Esophagus squamous epithelium (tissue), 5 donors: Measurements from ENCODE around the gene CTIF. TPM values are rescaled to one million over a fixed set of nuclear protein-coding genes. Genes with fewer than 3 reads are reported as not detected.

Source experiments
- DNase-seq: peaks from one replicate; lab custom pipeline; 2025; lab: John Stamatoyannopoulos, UW
- H3K27ac ChIP-seq, 4 donors: fragments of 200-600 bp; sonication (generic); one replicate each; pipeline ENCODE4 v1.5.1; 2016 to 2019; ENCODE audit warnings: mild to moderate bottlenecking in 1 of 4
- H3K27me3 ChIP-seq, 4 donors: fragments of 200-600 bp; sonication (generic); 1 replicate in 3 of 4; 2 replicates in 1 of 4; pipeline versions ENCODE4 v1.5.1 to v1.6.0; 2017 to 2021; ENCODE audit warnings: antibody characterized with exemption in 1 of 4
- H3K36me3 ChIP-seq, 3 donors: fragments of 200-600 bp; sonication (generic); one replicate each; pipeline ENCODE4 v1.5.1; 2016 to 2019
- H3K4me1 ChIP-seq, 3 donors: fragments of 200-600 bp; sonication (generic); one replicate each; pipeline ENCODE4 v1.5.1; 2017 to 2019
- H3K4me3 ChIP-seq, 4 donors: fragments of 200-600 bp; sonication (generic); 1 replicate in 3 of 4; 2 replicates in 1 of 4; pipeline ENCODE4 v1.5.1; 2016 to 2019; ENCODE audit warnings: mild to moderate bottlenecking in 2 of 4, moderate library complexity in 1 of 4
- H3K9me3 ChIP-seq, 3 donors: fragments of 200-600 bp; sonication (generic); one replicate each; pipeline ENCODE4 v1.5.1; 2016 to 2019
- POLR2A ChIP-seq, 4 donors: fragments of 450-650 bp; IDR thresholded peaks; one replicate each; pipeline ENCODE4 v1.6.1; 2017; ENCODE audit warnings: antibody characterized with exemption in 4 of 4, mild to moderate bottlenecking in 4 of 4, moderate library complexity in 3 of 4
- WGBS, 2 donors: methylation state at CpG; one replicate each; pipeline ENCODE4 v1.1.5; 2018; 5-methylcytosine and 5-hydroxymethylcytosine counted together
- intact Hi-C: fragments of 100-400 bp; cut with DNase I; formaldehyde crosslinking; loops from one replicate; pipeline ENCODE4 v1.15.0; 2022
- total RNA-seq, 4 donors: library from RNA; depleted of rRNA; stranded (reverse); fragments of >200 nt; gene quantifications; one replicate each; pipeline ENCODE4 v1.1.0, GENCODE V29; 2016
- TF ChIP-seq, protein P1 (sequence below), 6 experiments: fragments of 450-650 bp in 4 of 6; fragments of 200-600 bp in 2 of 6; sonication (generic) in 2 of 6; IDR thresholded peaks; one replicate each; pipeline ENCODE4 v1.5.1; 2016 to 2019; ENCODE audit warnings: antibody characterized with exemption in 6 of 6, mild to moderate bottlenecking in 4 of 6, moderate library complexity in 4 of 6
- donor health status: DM: yes; HTN: yes; CAD: no.

The CTIF gene
- total RNA-seq, 4 donors from 2014 or later: 4.7 to 24.2 (median 10.2) TPM

- Histone ChIP-seq H3K27ac (no peak overlapping the region), H3K4me1 (peaks cover 0 to 14% (median 0%) of the 10 kb centered on the region in 3 donors), H3K36me3 (no peaks in the 10 kb centered on the region), H3K27me3 (peaks cover 0 to 6% (median 0%) of the 10 kb centered on the region in 4 donors), H3K9me3 (no peaks in the 10 kb centered on the region), H3K4me3 (no peak overlapping the region)
- intact Hi-C loops: no loop called here
- DNase-seq: no peak
- 63 to 73% methylated on average over 1 of the region's 1 CpG for WGBS, 2 donors
- no peak for TF ChIP-seq POLR2A (IDR thresholded peaks at IDR 0.05)
- TF ChIP-seq, protein P1, sequence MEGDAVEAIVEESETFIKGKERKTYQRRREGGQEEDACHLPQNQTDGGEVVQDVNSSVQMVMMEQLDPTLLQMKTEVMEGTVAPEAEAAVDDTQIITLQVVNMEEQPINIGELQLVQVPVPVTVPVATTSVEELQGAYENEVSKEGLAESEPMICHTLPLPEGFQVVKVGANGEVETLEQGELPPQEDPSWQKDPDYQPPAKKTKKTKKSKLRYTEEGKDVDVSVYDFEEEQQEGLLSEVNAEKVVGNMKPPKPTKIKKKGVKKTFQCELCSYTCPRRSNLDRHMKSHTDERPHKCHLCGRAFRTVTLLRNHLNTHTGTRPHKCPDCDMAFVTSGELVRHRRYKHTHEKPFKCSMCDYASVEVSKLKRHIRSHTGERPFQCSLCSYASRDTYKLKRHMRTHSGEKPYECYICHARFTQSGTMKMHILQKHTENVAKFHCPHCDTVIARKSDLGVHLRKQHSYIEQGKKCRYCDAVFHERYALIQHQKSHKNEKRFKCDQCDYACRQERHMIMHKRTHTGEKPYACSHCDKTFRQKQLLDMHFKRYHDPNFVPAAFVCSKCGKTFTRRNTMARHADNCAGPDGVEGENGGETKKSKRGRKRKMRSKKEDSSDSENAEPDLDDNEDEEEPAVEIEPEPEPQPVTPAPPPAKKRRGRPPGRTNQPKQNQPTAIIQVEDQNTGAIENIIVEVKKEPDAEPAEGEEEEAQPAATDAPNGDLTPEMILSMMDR (IDR thresholded peaks at IDR 0.05): no peak
Measured at GRCh38 chr18:48531082-48531403, 7.8 kb upstream of the CTIF start.

DNA sequence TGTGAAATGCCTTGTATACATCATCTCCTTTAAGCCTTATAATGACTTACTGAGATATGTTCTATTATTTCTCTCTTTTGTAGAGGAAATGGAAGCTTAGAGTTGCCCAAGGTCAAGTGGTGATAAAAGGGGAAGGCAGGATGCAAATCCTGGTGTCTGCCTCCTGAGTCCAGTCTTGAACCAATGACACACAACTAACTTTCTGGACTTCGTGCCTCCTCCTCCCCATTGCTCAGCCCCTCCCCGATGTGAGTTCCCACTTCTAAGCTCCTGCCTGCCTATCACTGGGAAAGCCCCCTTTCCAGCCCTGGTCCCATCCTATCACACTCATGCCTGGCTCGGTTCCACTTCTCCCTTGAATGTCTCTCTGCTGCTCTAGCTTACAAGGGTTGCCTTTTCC, 6.9 kb upstream of the CTIF start:
- WGBS, 2 donors: 61 to 74% methylated on average over 3 of the region's 3 CpGs
- H3K36me3 ChIP-seq: no peaks in the 10 kb centered on the region
- DNase-seq: no peak
- H3K9me3 ChIP-seq: no peaks in the 10 kb centered on the region
- no peak overlapping the region for H3K4me3 ChIP-seq
- peaks cover 0 to 14% (median 0%) of the 10 kb centered on the region in 3 donors for H3K4me1 ChIP-seq
- no peak overlapping the region for H3K27ac ChIP-seq
- intact Hi-C loops: no loop called here
- TF ChIP-seq, protein P1 (IDR thresholded peaks at IDR 0.05): no peak
- no peak for TF ChIP-seq POLR2A (IDR thresholded peaks at IDR 0.05)
- H3K27me3 ChIP-seq: peaks cover 0 to under 1% (median 0%) of the 10 kb centered on the region in 4 donors

GRCh38 chr18:48533340-48534070, 5.3 kb upstream of the CTIF start:
- H3K4me3 ChIP-seq: no peak overlapping the region
- WGBS, 2 donors: 85 to 92% methylated on average over 6 of the region's 6 CpGs
- H3K27ac ChIP-seq: no peak overlapping the region
- DNase-seq: no peak
- H3K4me1 ChIP-seq: peaks cover 0 to 21% (median 0%) of the 10 kb centered on the region in 3 donors
- TF ChIP-seq, protein P1 (IDR thresholded peaks at IDR 0.05): no peak
- TF ChIP-seq POLR2A (IDR thresholded peaks at IDR 0.05): no peak
- no peaks in the 10 kb centered on the region for H3K36me3 ChIP-seq
- no peaks in the 10 kb centered on the region for H3K9me3 ChIP-seq
- intact Hi-C loops: no loop called here
- no peaks in the 10 kb centered on the region for H3K27me3 ChIP-seq

GRCh38 chr18:48534364-48534763, 4.5 kb upstream of the CTIF start:
- WGBS, 2 donors: 37 to 55% methylated on average over 2 to 3 of the region's 3 CpGs
- intact Hi-C loops: no loop called here
- DNase-seq: no peak

DNA sequence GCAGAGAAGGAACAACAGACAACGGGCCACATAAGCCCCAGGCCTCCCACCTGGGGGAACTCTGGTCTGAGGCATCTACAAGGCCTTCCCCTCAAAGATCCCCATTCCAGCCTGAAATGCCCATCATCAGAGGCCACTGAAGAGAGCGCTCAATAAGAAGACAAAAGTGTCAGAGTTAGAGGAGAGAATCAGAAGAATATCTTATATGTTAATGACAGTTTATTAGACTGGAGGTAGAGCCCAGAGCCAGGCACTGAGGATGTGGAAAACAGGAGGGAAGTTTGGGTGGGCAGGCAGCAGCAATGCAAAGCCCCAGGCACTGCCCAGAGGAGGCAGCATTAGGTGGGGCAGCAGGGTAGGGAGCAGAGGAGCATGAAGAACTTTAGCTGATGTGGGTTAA, 2.9 kb upstream of the CTIF start:
- Histone ChIP-seq H3K36me3 (no peaks in the 10 kb centered on the region), H3K4me3 (no peak overlapping the region), H3K27ac (no peak overlapping the region), H3K27me3 (no peaks in the 10 kb centered on the region), H3K9me3 (no peaks in the 10 kb centered on the region), H3K4me1 (peaks cover 0 to 22% (median 0%) of the 10 kb centered on the region in 3 donors)
- no peak for TF ChIP-seq POLR2A (IDR thresholded peaks at IDR 0.05)
- TF ChIP-seq, protein P1 (IDR thresholded peaks at IDR 0.05): no peak
- 80 to 88% methylated on average over 2 of the region's 2 CpGs for WGBS, 2 donors
- no peak for DNase-seq
- intact Hi-C loops: no loop called here

More at GRCh38 chr18:48534364-48534763, 4.5 kb upstream of the CTIF start:
- peaks cover 0 to 23% (median 0%) of the 10 kb centered on the region in 3 donors for H3K4me1 ChIP-seq
- no peaks in the 10 kb centered on the region for H3K9me3 ChIP-seq
- no peak for TF ChIP-seq POLR2A (IDR thresholded peaks at IDR 0.05)
- TF ChIP-seq, protein P1 (IDR thresholded peaks at IDR 0.05): no peak
- no peak overlapping the region for H3K27ac ChIP-seq
- H3K36me3 ChIP-seq: no peaks in the 10 kb centered on the region
- no peaks in the 10 kb centered on the region for H3K27me3 ChIP-seq
- no peak overlapping the region for H3K4me3 ChIP-seq
